HG03460 (cell line): ENCODE measurements around the gene CHCHD1.
"Not testable (repeated sequence)": the region's sequence is repeated elsewhere in the genome, so short reads cannot be mapped to it uniquely, and the experiment has no call there.

Source experiments
- ATAC-seq: cut with Tn5 transposase; IDR thresholded peaks from one replicate; pipeline ENCODE4 v1.9.1; 2021; ENCODE audit not compliant: unreplicated experiment

CHCHD1 gene

DNA sequence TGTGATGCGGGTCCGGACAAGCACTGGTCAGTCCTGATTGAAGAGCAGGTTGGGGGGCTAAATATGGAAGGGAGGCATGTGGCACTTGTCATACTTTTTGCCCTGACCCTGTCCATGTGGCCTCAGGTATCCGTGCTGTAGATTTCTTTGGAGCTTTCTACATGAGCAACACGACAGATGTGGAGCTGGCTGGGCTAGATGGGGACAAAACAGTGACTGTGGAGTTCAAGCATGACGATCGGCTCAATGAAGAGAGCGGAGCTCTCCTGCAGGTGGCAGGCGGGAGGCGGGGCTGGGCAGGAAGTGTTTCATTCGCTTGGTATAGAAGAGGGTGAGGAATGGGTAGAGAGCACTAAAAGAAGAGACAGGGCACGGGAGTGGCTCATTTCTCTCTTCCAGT, 13.0 kb upstream of the CHCHD1 start:
- ATAC-seq = no peak

DNA sequence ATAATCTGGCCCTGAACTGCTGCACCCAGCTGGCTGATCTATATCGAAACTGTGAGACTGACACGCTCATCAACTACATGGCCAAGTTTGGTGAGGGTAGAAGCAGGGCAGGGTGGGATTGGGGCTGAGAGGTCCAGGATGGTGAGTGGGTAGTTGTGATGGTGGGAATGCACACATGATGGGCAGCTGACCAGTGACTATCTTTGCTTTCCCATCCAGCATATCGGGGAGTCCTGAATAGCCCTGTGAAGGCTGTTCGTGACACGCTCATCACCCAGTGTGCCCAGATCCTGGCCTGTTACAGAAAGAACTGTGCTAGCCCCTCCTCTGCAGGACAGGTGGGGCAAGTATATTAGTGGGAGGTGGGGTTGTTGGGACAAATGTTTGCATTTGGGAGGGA, 12.5 kb upstream of the CHCHD1 start:
- no peak for ATAC-seq

DNA sequence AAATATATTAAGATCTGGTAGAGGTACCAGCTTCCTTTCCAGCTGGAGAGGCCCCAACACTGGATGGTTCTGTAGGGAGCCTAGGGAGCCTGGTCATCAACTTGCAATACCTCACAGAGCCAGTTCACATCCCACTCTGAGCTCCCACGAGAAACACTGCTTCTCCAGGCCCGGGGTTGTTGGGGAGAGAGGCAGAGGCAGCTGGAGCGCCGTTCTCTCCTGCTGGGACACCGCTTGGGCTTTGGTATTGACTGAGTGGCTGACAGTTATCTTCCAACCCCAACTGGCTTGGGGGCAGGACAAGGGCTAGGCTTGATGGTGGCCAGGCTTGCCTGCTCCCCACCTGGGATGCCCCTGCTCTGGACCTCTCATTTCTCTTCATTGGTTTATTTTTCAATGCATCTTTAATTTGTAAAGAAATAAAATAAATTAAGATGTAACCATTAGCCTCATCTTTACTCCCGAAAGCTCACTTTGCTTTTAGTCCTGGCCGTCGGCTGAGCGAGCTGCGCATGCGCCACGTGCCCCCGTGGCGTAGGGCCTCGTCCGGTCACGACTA, 10.0 kb upstream of the CHCHD1 start:
- peak; percentile 37 for ATAC-seq

DNA sequence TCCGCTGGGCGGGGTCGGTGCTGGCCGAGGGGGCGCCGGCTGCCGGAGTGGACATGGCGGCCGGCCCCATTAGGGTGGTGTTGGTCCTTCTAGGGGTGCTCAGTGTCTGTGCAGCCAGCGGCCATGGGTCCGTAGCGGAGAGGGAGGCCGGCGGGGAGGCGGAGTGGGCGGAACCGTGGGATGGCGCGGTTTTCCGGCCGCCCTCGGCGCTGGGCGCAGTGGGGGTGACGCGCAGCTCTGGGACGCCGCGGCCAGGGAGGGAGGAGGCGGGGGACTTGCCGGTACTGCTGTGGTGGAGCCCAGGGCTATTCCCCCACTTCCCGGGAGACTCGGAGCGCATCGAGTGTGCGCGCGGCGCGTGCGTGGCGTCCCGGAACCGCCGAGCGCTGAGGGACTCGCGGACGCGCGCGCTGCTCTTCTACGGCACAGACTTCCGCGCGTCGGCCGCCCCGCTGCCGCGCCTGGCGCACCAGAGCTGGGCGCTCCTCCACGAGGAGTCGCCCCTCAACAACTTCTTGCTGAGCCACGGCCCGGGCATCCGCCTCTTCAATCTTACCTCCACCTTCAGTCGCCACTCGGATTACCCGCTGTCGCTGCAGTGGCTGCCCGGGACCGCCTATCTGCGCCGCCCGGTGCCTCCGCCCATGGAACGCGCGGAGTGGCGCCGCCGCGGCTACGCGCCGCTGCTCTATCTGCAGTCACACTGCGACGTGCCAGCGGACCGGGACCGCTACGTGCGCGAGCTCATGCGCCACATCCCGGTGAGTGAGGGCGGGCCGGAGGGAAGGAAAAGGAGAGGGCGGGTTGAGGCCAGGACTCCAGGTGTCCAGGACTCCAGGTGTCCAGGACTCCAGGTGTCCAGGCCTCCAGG, 9.3 kb upstream of the CHCHD1 start:
- ATAC-seq = peak; percentile 60

DNA sequence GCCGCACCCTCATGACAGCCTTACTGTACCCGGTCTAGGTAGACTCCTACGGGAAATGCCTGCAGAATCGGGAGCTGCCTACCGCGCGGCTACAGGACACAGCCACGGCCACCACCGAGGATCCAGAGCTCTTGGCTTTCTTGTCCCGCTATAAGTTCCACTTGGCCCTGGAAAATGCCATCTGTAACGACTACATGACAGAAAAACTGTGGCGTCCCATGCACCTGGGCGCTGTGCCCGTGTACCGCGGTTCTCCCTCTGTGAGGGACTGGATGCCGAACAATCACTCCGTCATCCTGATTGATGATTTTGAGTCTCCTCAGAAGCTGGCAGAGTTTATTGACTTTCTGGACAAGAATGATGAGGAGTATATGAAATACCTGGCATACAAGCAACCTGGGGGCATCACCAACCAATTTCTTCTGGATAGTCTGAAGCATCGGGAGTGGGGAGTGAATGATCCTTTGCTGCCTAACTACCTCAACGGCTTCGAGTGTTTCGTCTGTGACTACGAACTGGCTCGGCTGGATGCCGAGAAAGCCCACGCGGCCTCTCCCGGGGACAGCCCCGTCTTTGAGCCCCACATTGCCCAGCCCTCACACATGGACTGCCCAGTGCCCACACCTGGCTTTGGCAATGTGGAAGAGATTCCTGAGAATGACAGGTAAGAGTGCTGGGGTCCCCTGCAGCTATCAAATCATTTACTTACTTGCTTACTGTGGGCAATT, 8.5 kb upstream of the CHCHD1 start:
- peak; percentile 1 for ATAC-seq

DNA sequence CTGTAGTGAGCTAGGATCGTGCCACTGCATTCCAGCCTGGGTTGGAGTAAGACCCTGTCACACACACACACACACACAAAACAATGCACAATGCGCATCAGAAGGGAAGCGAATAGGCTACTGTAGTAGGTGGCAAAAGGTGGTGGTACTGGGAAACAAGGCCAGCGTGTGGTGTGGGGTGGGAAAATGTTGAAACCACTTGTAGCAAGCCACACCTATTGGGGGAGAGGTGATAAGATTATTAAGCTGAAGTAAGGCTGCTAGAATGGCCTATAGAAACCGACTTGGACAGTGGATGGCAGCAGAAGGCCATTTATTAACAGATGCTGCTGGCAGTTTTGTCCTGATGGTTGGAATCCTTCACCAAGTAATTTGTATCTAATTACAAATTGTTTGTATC, 7.2 kb upstream of the CHCHD1 start:
- no peak for ATAC-seq

DNA sequence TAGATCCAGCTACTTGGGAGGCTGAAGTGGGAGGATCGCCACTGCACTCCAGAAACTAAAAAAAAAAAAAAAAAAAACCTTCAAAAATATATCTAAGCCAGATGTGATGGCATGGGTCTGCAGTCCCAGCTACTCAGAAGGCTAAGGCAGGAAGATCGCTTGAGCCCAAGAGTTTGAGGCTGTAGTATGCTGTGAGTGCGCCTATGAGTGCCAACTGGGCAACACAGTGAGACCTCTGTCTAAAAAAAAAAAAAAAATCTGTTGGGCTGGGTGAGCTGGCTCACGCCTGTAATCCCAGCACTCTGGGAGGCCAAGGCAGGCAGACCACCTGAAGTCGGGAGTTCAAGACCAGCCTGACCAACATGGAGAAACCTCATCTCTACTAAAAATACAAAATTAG, 2.8 kb upstream of the CHCHD1 start:
- ATAC-seq = no peak

DNA sequence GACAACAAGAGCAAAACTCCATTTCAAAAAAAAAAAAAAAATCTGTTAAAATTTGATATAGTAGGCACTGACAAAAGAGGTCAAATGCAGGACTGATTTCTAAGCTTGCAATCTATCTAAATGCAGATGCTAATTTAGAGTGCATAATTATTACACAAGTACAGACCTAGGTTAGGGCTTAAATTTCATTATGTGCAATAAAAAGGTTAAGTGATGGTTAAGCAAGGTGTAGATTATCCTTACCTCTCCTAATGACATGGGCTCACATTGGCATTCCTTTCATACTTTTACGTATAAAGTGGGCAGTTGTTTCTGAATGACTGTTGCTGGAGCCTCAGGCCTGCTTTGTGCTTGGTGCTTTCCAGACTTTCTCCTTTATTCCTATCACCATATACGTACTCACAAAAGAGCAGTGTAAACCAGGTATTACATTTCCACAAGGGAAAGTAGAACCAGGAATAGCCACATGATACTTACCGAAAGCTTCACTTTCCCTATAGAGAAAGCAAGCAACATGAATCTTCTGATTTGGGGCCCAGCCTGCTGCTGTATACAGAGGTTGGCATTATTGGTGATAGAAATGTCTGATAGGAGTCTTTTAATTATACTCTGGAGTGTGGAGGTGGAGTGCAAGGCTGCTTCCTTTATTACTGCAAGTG, 2.2 kb upstream of the CHCHD1 start:
- no peak for ATAC-seq

DNA sequence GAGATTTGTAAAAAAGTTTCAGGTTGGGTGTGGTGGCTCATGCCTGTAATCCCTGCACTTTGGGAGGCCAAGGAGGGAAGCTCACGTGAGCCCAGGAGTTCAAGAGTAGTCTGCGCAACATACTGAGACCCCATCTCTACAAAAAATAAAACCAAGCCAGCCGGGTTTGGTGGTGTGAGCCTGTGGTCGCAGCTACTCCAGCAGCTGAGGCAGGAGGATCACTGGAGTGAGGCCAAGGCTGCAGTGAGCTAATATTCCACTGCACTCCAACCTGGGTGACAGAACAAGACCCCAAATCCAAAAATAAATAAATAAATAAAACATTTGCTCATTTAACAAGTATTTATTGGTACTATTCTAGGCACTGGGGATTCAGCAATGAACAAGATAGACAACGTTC, 1.5 kb upstream of the CHCHD1 start:
- ATAC-seq = no peak

DNA sequence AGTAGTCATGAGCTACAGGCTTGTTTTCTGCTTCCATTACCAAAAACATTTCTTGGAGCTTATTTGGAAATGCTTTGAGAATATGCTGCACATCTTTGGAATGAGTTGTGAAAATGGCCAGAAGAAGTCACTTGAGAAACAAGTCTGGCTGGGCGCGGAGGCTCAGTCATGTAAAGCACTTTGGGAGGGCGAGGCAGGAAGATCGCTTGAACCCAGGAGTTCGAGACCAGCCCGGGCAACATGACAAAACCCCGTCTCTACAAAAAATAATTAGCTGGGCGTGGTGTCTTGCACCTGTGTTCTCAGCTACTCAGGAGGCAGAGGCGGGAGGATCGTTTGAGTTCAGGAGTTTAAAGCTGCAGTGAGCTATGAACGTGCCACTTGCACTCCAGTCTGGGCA, 882 bp upstream of the CHCHD1 start:
- no peak for ATAC-seq

DNA sequence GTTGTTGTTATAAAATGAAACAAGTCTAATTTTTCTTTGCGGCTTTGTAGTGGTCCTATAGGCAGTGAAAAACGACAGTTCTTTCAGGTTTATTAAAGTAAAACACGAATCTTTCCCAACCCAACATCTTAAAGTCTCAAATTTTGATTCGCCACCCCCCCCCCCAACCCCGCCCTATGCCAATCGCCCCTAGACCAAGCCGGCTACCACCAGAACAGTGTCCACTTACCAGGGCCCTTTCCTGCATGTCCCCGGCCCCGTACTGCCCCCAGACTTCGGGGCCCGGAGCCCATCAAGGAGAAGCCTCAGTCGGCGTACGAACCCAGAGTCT, 335 bp upstream of the CHCHD1 start:
- no peak for ATAC-seq

DNA sequence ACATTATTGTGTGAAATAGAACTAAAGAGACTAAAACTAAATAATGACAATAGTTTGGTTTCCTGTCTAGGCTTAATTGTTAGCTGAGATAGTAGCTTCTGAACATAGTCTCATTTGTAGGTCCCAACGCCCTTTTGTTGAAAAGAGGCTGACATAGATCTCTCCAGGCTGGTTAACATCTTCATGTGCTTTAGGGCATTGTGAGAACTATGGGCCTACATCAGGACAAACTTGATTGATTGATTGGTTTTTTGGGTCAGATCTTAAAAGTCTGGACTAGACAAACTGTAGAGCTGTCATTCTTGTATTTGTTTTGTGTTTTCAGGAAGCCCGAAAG, 869 bp downstream of the CHCHD1 start:
- ATAC-seq = no peak

DNA sequence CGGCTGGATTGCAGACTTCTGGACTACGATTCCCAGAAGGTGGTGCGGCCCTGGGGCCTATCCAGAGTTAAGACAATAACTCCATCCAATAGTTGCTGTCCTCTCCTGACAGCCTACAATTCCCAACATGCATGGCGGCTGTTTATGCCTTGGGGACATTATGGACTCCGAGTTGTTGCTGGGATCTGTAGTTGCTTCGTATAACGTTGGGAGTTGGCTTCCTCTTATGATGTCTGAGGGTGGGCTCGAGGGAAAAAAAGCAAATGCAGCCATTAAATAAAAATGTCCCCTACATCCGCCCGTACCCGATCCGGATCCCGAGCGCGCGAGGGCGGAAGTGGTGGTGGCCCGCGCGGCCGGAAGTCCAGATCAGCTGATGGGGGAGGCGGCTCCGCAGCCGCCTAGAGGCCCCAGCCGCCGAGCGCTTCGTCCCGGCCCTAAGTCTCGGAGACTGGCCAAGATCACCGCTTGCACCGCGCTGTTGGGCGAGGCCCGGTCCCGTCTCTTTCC, 3.4 kb downstream of the CHCHD1 start, which contains the start of gene ZSWIM8:
TSS of gene ZSWIM8 (plus strand) at position 396 of the 510 bp plus-strand sequence. CDS start 273 bp downstream, outside the sequence.
- ATAC-seq = peak; percentile 66

DNA sequence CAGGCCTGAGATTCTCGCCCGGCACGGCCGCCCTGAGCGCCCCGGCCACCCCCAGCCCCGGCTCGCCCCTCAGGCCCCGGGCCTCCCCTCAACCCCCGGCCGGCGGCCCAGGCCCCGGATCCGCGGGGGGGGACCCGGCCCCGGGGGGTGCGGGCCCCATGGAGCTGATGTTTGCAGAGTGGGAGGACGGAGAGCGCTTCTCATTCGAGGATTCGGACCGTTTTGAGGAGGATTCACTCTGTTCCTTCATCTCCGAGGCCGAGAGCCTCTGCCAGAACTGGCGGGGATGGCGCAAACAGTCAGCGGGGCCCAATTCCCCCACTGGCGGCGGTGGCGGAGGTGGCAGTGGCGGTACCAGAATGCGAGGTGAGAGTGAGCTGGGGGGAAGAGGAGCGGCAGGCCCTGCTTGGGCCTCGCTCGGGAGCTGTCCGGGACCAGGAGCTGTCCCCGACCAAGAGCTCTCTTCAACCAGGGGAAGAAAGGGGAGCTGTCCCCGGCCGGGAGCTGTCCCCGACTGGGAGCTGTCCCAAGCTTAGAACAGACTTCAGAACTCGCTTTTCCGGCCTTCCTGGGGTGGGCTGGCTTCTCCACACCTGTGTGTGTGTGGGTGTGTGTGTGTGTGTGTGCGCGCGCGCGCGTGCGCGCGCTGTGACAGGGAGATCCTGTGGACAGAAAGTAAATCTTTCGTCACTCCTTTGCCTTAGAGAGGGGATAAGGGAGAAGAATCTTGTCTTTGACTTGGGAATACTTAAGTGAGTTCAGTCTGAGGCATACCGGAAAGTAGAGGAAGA, 4.1 kb downstream of the CHCHD1 start:
- peak; percentile 22 for ATAC-seq

DNA sequence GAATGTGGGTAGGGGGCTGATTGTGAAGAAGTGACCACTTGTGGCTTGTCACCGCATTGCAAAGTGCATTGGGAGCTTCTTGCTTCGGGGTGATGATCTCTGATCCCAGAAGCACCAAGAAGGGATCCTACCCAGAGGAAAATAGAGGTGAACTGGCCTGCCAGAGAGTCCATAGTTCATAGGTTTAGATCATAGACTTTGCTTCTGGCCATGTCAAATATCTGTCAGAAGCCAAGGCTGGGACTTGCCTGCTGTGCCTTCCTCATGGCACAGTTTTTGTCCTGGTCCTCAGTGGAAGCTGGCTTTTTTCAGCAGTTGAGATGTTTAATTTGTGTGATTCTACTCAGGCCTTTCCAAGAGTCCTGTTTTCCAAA, 4.7 kb downstream of the CHCHD1 start:
- ATAC-seq = no peak

DNA sequence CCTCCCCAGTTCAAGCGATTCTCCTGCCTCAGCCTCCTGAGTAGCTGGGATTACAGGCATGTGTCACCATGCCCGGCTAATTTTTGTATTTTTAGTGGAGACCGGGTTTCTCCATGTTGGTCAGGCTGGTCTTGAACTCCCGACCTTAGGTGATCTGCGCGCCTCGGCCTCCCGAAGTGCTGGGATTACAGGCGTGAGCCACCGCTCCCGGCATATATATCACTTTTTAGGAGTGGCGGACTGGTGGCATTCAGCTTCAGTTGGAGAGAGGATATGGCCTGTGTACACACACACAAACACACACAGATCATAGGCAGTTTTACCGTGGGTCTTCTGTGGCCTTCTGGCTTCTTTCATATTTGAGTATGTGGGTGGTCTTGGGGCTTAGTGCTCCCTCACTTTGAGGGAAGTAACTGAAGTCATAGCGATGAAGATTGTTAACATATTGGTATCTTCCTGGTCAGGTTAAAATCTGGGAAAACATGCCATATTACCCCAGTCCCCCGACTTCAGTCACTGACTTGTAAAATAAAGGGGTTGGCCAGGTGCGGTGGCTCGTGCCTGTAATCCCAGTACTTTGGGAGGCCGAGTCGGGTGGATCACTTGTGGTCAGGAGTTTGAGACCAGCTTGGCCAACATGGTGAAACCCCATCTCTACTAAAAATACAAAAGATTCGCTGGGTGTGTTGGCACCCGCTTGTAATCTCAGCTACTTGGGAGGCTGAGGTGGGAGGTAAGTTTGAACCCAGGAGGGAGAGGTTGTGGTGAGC, 5.4 kb downstream of the CHCHD1 start:
- not testable (repeated sequence) for ATAC-seq

DNA sequence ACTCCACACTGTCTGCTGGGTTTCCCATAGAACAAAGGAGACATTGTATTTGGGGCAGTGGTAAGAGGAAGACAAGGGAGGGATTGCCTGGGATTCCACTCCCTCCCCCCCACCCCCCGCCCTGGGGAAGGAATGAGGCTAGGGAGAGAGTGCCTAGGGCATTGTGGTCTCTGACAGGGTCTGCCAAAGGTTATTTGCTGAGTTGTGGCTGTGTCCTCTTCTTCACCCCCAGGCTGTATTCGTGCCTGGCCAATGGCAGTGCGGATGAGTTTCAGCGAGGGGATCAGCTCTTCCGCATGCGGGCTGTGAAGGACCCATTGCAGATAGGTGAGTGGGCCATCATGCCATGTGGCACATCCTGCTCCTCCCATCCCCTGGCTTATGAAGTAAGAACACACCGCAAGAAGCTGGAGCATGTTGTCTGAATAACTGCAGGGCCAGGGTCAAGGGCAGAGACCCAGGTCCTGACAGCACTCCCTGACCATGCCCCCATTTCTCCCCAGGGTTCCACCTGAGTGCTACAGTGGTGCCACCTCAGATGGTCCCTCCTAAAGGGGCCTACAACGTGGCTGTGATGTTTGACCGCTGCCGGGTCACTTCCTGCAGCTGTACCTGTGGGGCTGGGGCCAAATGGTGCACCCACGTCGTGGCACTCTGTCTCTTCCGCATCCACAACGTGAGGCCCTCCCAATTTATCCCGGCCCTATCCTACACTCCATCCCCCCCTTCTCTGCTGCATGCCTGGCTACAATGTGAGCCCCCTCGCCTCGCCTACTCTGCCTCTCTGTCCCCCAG, 7.2 kb downstream of the CHCHD1 start:
- no peak for ATAC-seq

DNA sequence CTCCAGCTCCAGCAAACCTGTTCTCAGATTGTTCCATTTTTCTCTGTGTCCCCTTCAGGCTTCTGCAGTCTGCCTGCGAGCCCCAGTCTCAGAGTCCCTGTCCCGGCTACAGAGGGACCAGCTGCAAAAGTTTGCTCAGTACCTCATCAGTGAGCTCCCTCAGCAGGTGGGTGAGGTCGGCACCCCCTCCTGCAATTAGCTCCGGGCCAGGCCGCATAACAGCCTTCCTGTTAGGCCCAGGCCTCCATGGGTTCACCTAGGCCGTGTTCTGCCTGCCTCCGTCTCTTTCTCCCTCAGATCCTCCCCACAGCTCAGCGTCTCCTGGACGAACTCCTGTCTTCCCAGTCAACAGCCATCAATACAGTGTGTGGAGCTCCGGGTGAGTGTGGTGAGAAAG, 7.8 kb downstream of the CHCHD1 start:
- ATAC-seq = no peak
